Mucosa of descending colon (tissue), 3 donors: ENCODE results near the gene HDAC6. TPM values are rescaled to one million over a fixed set of nuclear protein-coding genes. Genes with fewer than 3 reads are reported as not detected.
"Not testable (repeated sequence)": the region's sequence is repeated elsewhere in the genome, so short reads cannot be mapped to it uniquely, and the experiment has no call there.

ENCODE experiments used
- ATAC-seq: fragments of 200-7000 bp; cut with Tn5 transposase; one replicate; pipeline ENCODE4 v1.9.1; 2020; ENCODE audit warnings: mild to moderate bottlenecking, moderate library complexity
- DNase-seq, 3 donors: peaks; one replicate each; pipeline ENCODE4 v3.0.0-alpha.2; 2020
- H3K36me3 ChIP-seq: fragments of 200-600 bp; one replicate; pipeline ENCODE4 v1.8.0; 2021; ENCODE audit warnings: low read depth, mild to moderate bottlenecking
- H3K4me1 ChIP-seq: fragments of 200-600 bp; one replicate; pipeline ENCODE4 v1.8.0; 2021; ENCODE audit warnings: low read depth, mild to moderate bottlenecking
- H3K4me3 ChIP-seq: fragments of 200-600 bp; one replicate; pipeline ENCODE4 v1.8.0; 2021; ENCODE audit warnings: mild to moderate bottlenecking
- H3K9me3 ChIP-seq: fragments of 200-600 bp; one replicate; pipeline ENCODE4 v1.8.0; 2021; ENCODE audit warnings: mild to moderate bottlenecking
- intact Hi-C, 2 donors: fragments of 100-400 bp; cut with DNase I in 1 of 2; cut with micrococcal nuclease in 1 of 2; formaldehyde crosslinking; loops; one replicate each; pipeline versions ENCODE4 v1.11.0 to v1.11.1; 2022; cut with DNase I, micrococcal nuclease
- total RNA-seq, 3 donors: library from RNA; stranded (reverse); fragmentation: NEBNext Ultra II Directional in 2 of 3; extraction: Animal tissue kit (Norgen Biotek cat#: 25700) in 2 of 3; gene quantifications; one replicate each; pipeline versions ENCODE4 v1.2.1 to v1.2.4, GENCODE V29; 2021 to 2023
- TF ChIP-seq, protein P1 (sequence below): fragments of 200-600 bp; IDR thresholded peaks from one replicate; pipeline ENCODE4 v1.8.0; 2022; ENCODE audit warnings: antibody characterized with exemption, mild to moderate bottlenecking
- donor health status: DM: no; HTN: no; CAD: no; lungs with moderate emphysema.
- donor health status: DM: no; HTN: no; CAD: no.
- donor health status: DM: no; HTN: yes; CAD: no.

HDAC6 gene
- total RNA-seq, 3 donors from 2014 or later = 83.2 to 111 (median 99.6) TPM

DNA sequence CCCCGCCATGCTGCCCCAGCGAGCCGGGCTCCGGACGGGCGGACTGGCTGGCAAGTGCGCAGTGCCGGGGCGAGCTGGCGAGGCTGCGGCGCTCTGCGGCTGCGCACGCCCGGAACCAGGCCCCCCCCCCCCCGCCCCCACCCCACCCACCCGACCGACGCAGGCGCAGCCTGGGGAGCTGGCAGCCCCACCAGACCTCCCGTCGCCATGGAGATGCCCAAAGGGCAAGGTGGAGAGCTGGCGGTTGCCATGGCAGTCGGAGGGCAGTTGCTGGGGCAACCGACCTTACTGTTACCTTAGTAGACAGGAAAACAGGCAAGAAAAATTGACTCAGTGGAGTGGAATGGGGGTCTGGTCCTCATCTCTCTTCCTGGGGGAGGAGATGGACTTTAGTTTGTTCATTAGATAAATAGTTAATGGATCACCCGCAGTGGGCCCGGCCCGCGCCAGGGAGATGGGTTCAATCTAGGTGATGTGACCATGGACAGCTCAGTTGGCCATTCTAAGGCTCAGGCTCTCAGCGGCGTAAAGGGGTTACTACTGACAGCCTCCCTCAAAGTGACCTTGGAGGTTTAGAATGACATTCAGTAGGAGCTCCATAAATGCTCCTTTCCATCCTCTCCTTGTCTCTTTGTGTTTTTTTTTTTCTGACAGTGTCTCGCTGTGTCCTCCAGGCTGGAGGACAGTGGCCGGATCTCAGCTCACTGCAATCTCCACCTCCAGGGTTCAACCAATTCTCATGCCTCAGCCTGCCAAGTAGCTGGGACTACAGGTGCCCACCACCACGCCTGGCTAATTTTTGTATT, 33.9 kb downstream of the HDAC6 start, which contains the start of gene PCSK1N:
TSS of gene PCSK1N (minus strand) at position 87 of the 806 bp plus-strand sequence. CDS start at position 9, 78 bp downstream.
- TF ChIP-seq, protein P1, sequence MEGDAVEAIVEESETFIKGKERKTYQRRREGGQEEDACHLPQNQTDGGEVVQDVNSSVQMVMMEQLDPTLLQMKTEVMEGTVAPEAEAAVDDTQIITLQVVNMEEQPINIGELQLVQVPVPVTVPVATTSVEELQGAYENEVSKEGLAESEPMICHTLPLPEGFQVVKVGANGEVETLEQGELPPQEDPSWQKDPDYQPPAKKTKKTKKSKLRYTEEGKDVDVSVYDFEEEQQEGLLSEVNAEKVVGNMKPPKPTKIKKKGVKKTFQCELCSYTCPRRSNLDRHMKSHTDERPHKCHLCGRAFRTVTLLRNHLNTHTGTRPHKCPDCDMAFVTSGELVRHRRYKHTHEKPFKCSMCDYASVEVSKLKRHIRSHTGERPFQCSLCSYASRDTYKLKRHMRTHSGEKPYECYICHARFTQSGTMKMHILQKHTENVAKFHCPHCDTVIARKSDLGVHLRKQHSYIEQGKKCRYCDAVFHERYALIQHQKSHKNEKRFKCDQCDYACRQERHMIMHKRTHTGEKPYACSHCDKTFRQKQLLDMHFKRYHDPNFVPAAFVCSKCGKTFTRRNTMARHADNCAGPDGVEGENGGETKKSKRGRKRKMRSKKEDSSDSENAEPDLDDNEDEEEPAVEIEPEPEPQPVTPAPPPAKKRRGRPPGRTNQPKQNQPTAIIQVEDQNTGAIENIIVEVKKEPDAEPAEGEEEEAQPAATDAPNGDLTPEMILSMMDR = no peak
- Histone ChIP-seq H3K4me1 (no peaks in the 10 kb centered on the region), H3K9me3 (no peaks in the 10 kb centered on the region), H3K36me3 (no peaks in the 10 kb centered on the region), H3K4me3 (no peak within 1 kb of the TSS)
- intact Hi-C loops = no loop called here
- ATAC-seq (no peak), DNase-seq (no peak)

DNA sequence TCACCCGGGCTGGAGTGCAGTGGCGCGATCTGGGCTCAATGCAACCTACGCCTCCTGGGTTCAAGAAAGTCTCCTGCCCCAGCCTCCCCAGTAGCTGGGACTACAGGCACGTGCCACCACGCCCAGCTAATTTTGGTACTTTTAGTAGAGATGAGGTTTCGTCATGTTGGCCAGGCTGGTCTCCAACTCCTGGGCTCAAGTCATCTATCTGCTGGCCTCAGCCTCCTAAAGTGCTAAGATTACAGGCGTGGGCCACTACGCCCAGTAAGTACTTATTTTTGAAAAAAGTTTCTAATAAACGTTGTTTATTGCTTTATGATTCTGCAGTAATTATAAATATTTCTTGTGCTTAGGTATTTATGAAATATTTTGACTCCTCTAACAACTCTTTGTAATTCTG, 37.8 kb downstream of the HDAC6 start:
- no peaks in the 10 kb centered on the region for H3K9me3 ChIP-seq
- H3K4me3 ChIP-seq = no peak overlapping the region
- no peaks in the 10 kb centered on the region for H3K36me3 ChIP-seq
- ATAC-seq (no peak), DNase-seq (no peak)
- H3K4me1 ChIP-seq = no peaks in the 10 kb centered on the region
- intact Hi-C loops = no loop called here
- TF ChIP-seq, protein P1 = no peak

DNA sequence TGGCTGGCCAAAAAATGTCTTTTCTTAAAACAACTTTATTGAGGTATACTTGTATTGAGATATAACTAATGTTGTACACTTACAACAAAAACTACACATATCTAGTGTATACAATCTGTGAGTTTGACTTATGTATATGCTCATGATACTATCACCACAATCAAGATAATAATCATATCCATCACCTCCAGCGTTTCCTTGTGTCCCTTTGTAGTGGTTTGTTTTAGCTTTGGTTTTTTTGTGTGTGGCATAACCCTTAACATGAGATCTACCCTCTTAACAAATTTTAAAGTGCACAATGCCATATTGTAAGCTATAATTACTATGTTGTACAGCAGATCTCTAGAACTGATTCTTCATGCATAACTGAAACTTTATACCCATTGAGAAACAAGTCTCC, 47.0 kb downstream of the HDAC6 start:
- Histone ChIP-seq H3K4me3 (no peak overlapping the region), H3K9me3 (no peaks in the 10 kb centered on the region), H3K4me1 (no peaks in the 10 kb centered on the region), H3K36me3 (no peaks in the 10 kb centered on the region)
- TF ChIP-seq, protein P1 = no peak
- ATAC-seq (no peak), DNase-seq (no peak)
- intact Hi-C loops = no loop called here

DNA sequence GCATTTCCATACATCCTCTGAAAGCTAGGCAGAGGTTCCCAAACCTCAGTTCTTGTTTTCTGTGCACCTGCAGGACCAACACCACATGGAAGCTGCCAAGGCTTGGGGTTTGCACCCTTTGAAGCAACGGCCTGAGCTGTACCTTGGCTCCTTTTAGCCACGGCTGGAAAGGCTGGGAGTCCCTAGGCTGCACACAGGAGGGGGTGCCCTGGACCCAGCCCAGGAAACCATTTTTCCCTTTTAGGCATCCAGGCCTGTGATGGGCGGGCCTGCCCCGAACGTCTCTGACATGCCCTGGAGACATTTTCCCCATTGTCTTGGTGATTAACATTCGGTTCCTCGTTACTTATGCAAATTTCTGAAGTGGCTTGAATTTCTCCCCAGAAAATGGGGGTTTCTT, 51.0 kb downstream of the HDAC6 start:
- Histone ChIP-seq H3K36me3 (no peaks in the 10 kb centered on the region), H3K4me1 (no peaks in the 10 kb centered on the region), H3K4me3 (no peak overlapping the region), H3K9me3 (no peaks in the 10 kb centered on the region)
- intact Hi-C loops = no loop called here
- DNase-seq (no peak), ATAC-seq (no peak)
- TF ChIP-seq, protein P1 = no peak

DNA sequence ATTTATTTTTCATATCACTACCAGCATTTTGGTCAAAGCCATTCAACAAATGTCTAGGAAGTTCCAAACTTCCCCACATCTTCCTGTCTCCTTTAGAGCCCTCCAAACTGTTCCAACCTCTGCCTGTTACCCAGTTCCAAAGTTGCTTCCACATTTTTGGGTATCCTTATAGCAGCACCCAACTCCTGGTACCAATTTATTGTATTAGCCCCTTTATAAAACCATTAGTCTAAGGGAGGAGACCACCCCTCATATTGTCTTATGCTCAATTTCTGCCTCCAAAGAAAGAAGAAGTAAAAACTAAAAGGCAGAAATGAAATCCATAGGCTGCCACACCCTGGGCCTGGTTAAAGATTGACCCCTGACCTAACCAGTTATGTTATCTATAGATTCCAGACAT, 51.6 kb downstream of the HDAC6 start:
- H3K4me1 ChIP-seq, H3K9me3 ChIP-seq, ATAC-seq, H3K4me3 ChIP-seq, DNase-seq, intact Hi-C loops, H3K36me3 ChIP-seq: not testable (repeated sequence)

DNA sequence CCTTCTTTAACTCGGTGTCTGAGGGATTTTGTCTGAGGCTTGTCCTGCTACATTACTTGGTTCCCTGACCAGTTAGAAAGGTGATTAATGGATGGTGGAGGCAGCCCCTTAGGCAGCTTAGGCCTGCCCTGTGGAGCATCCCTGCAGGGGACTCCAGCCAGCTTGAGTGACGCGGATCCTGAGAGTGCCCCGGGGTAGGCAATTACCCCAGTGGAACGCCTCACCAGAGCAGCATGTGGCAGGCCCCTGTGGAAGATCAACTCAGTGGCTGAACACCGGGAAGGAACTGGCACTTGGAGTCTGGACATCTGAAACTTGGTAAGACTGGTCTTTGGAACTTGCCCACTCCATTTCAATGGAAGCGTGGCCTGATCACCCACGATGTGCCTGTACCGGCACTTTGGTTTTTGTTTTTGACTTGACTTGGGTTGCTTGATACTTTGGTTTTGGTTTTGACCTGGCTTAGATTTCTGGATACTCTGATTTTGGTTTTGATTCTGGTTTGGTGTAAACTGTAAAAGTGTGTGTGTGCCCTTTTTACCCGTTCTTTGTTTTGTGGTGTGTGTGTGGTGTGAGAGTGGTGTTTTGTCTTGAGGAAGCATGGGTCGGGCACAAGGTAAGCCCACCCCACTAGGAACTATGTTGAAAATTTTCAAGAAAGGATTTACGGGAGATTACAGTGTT, 52.4 kb downstream of the HDAC6 start:
- ATAC-seq = not testable (repeated sequence)

More for the DNA sequence above, 52.4 kb downstream of the HDAC6 start:
- H3K4me1 ChIP-seq, H3K9me3 ChIP-seq, H3K36me3 ChIP-seq, intact Hi-C loops, H3K4me3 ChIP-seq, DNase-seq: not testable (repeated sequence)
